CD4-positive, CD25-positive, alpha-beta regulatory T cell (primary cell): Measurements from ENCODE around the gene MEIS1. TPM values are rescaled to one million over a fixed set of nuclear protein-coding genes. Genes with fewer than 3 reads are reported as not detected.

Experiments used
- ATAC-seq, 2 donors: fragments of 150-1000 bp; cut with Tn5 transposase; one replicate each; pipeline ENCODE4 v1.10.0; 2021; ENCODE audit warnings: low read depth in 2 of 2, moderate number of reproducible peaks in 2 of 2, moderate library complexity in 1 of 2
- DNase-seq, 3 donors: peaks; one replicate each; pipeline versions ENCODE4 v3.0.0 to v3.0.0-alpha.2; 2012 to 2022; ENCODE audit warnings: mixed read lengths in 1 of 3
- H3K27ac ChIP-seq: one replicate; pipeline ENCODE4 v1.7.0; 2013; ENCODE audit warnings: mild to moderate bottlenecking, low read length; ENCODE audit not compliant: insufficient read depth, poor library complexity, severe bottlenecking
- H3K27me3 ChIP-seq: one replicate; pipeline ENCODE4 v1.7.0; 2013; ENCODE audit warnings: low read length; ENCODE audit not compliant: control insufficient read depth, insufficient read depth
- H3K36me3 ChIP-seq: one replicate; pipeline ENCODE4 v1.7.0; 2013; ENCODE audit warnings: mild to moderate bottlenecking, low read length, moderate library complexity; ENCODE audit not compliant: control insufficient read depth, insufficient read depth
- H3K4me1 ChIP-seq: 2 replicates; pipeline ENCODE4 v1.7.0; 2013; ENCODE audit warnings: mild to moderate bottlenecking, low read length; ENCODE audit not compliant: insufficient read depth, control insufficient read depth, poor library complexity, severe bottlenecking
- H3K4me3 ChIP-seq: one replicate; pipeline ENCODE4 v1.7.0; 2013; ENCODE audit warnings: low read depth, mild to moderate bottlenecking, low read length, moderate library complexity
- H3K9me3 ChIP-seq, 2 experiments: 1 replicate in 1 of 2; 2 replicates in 1 of 2; pipeline ENCODE4 v1.7.0; 2013; ENCODE audit warnings: low read length in 2 of 2, mild to moderate bottlenecking in 1 of 2, moderate library complexity in 1 of 2; ENCODE audit not compliant: control insufficient read depth in 2 of 2
- H3K27ac Mint-ChIP-seq, 3 donors: one replicate each; pipeline ENCODE4 v1.8.0; 2020 to 2022; ENCODE audit warnings: mild to moderate bottlenecking in 3 of 3, mixed read lengths in 3 of 3, moderate library complexity in 2 of 3
- H3K27me3 Mint-ChIP-seq: one replicate; pipeline ENCODE4 v1.8.0; 2022; ENCODE audit warnings: mild to moderate bottlenecking, mixed read lengths
- H3K36me3 Mint-ChIP-seq: one replicate; pipeline ENCODE4 v1.8.0; 2020; ENCODE audit warnings: mixed read lengths
- H3K4me1 Mint-ChIP-seq, 4 donors: one replicate each; pipeline ENCODE4 v1.8.0; 2020 to 2022; ENCODE audit warnings: mixed read lengths in 4 of 4, mild to moderate bottlenecking in 1 of 4
- H3K4me3 Mint-ChIP-seq, 4 donors: one replicate each; pipeline ENCODE4 v1.8.0; 2020 to 2022; ENCODE audit warnings: mild to moderate bottlenecking in 4 of 4, mixed read lengths in 4 of 4, moderate library complexity in 3 of 4
- H3K9me3 Mint-ChIP-seq, 7 donors: one replicate each; pipeline ENCODE4 v1.8.0; 2020 to 2022; ENCODE audit warnings: mixed read lengths in 7 of 7, mild to moderate bottlenecking in 3 of 7, moderate library complexity in 2 of 7
- polyA plus RNA-seq, 4 donors: library from polyadenylated mRNA; unstranded; fragments of 300-500 nt; fragmentation: Illumina TruSeq; gene quantifications; one replicate each; pipeline ENCODE4 v1.2.3, GENCODE V29; 2021
- total RNA-seq: library from RNA; stranded (reverse); gene quantifications from one replicate; pipeline ENCODE4 v1.2.3, GENCODE V29; 2022

MEIS1 gene
- total and polyA plus RNA-seq, 5 donors from 2014 or later, result 3.6 TPM; not detected in 4

DNA sequence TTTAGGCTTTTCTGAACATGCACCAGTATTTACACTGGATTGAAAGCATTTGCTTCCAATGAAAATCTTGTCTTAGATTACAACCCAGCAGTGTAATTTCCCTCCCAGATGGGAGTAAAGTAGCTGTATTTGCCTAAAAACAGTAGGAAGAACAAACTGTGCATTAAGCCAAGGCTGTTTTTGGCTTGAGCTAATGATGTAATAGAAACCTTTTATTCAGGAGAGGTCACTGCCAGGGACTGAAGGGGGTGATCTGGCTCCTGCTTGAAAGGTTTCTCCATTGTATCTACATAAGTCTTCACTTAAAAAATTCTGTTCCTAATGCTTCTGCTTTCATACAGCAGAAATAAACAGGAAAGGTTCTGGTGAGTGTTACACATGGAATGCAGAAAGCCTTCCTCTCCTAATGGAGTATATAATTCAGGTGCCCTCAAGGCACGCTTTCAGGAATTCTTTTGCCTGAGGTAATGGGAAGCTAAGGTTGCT lies 74.4 kb downstream of the MEIS1 start:
- no peaks in the 10 kb centered on the region for H3K4me1 ChIP-seq
- H3K27ac ChIP-seq, result no peak overlapping the region
- ATAC-seq, result no peak
- H3K36me3 ChIP-seq, result no peaks in the 10 kb centered on the region
- Mint-ChIP-seq H3K27ac (no peak overlapping the region), H3K4me3 (no peak overlapping the region), H3K9me3 (peaks cover 0 to 2% (median 0%) of the 10 kb centered on the region in 7 donors), H3K36me3 (no peaks in the 10 kb centered on the region), H3K27me3 (no peaks in the 10 kb centered on the region), H3K4me1 (no peaks in the 10 kb centered on the region)
- DNase-seq, result no peak
- H3K9me3 ChIP-seq, result no peaks in the 10 kb centered on the region
- no peaks in the 10 kb centered on the region for H3K27me3 ChIP-seq
- H3K4me3 ChIP-seq, result no peak overlapping the region

DNA sequence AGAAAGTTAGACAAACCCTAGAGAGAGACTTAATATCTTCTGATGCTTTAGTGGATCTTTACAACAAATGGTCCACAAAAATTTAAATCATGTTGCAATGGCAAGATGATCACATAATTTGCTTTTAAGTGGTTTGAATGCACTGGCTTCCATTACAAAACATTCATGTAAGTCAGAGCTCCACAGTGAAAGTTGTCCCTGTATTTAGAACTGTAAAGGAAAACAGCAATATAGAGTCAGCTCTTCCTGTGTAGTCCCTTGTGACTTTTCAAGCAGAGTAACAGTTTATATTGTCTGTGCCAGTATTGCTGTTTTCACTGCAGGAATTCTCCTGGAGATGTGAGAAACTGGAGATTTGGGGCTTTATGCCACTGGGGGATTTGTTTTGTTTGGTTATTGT lies 77.7 kb downstream of the MEIS1 start:
- no peak for ATAC-seq
- Histone ChIP-seq H3K4me1 (no peaks in the 10 kb centered on the region), H3K9me3 (no peaks in the 10 kb centered on the region), H3K27ac (no peak overlapping the region), H3K36me3 (no peaks in the 10 kb centered on the region), H3K4me3 (no peak overlapping the region), H3K27me3 (no peaks in the 10 kb centered on the region)
- no peaks in the 10 kb centered on the region for H3K9me3 Mint-ChIP-seq
- H3K36me3 Mint-ChIP-seq, result no peaks in the 10 kb centered on the region
- H3K4me1 Mint-ChIP-seq, result no peaks in the 10 kb centered on the region
- no peak overlapping the region for H3K27ac Mint-ChIP-seq
- no peak overlapping the region for H3K4me3 Mint-ChIP-seq
- no peak for DNase-seq
- no peaks in the 10 kb centered on the region for H3K27me3 Mint-ChIP-seq

DNA sequence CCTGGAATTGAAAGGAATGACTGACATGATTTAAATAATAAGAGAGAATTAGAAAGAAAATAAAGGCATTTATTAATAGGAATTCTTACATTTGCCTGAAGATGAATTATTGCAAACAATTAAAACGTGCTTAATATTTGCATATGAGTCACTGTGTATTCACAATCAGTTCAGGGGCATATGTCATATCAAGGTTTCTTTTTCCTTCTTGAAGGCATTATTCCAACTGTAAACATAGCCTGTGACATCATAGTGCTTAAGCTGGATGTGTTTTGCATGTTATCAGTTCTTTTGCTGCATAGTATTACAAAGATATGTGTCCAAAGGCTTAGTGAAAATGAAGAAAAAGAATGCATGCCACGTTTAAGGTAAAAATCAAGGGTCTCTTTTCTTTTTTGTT lies 80.8 kb downstream of the MEIS1 start:
- no peaks in the 10 kb centered on the region for H3K27me3 ChIP-seq
- Mint-ChIP-seq H3K4me3 (no peak overlapping the region), H3K27ac (no peak overlapping the region), H3K4me1 (no peaks in the 10 kb centered on the region), H3K27me3 (no peaks in the 10 kb centered on the region), H3K36me3 (no peaks in the 10 kb centered on the region), H3K9me3 (peaks cover 0 to 3% (median 0%) of the 10 kb centered on the region in 7 donors)
- no peaks in the 10 kb centered on the region for H3K9me3 ChIP-seq
- H3K4me3 ChIP-seq, result no peak overlapping the region
- ATAC-seq (no peak), DNase-seq (no peak)
- no peaks in the 10 kb centered on the region for H3K4me1 ChIP-seq
- no peaks in the 10 kb centered on the region for H3K36me3 ChIP-seq
- H3K27ac ChIP-seq, result no peak overlapping the region

DNA sequence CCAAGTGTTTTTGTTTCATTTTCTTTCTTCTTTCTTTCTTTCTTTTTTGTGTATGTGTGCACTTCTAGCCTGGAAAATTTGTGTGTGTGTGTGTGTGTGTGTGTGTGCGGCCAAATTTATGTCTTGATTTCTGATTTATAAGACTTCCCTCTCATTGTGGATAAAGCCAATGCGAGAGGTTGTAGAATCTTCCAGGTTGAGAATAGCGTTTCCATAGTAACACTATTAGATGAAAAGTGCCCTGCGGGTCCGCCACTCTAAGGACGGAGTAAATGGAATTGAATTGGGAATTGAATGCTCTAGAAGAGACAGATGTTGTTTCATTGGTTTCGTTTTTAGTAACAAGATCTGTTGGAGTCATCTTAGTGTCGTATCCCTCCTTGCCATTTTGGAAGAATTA lies 81.6 kb downstream of the MEIS1 start:
- Histone ChIP-seq H3K36me3 (no peaks in the 10 kb centered on the region), H3K27me3 (no peaks in the 10 kb centered on the region), H3K4me3 (no peak overlapping the region), H3K27ac (no peak overlapping the region), H3K9me3 (no peaks in the 10 kb centered on the region), H3K4me1 (no peaks in the 10 kb centered on the region)
- Mint-ChIP-seq H3K9me3 (peaks cover 0 to 3% (median 0%) of the 10 kb centered on the region in 7 donors), H3K4me1 (no peaks in the 10 kb centered on the region), H3K27ac (no peak overlapping the region), H3K36me3 (no peaks in the 10 kb centered on the region), H3K4me3 (no peak overlapping the region), H3K27me3 (no peaks in the 10 kb centered on the region)
- DNase-seq (no peak), ATAC-seq (no peak)

DNA sequence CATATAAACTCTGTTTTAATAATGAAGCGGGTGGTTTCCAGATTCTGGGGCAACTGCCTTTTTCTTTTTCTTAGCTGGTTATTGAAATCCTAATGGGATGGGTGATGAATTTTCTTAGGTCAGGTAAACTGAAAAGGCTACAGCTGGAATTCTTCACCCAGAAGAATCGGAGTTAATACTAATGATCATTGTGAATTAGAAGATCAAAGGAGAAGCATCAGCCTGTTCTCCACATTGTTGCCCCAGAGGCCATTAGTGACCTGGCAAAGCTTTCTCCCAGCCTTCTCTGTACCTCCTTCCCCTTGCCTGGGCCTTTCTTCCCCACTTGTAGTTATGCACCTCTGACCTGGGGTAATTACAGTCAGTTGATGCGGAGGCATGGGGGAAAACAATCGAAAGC lies 82.8 kb downstream of the MEIS1 start:
- Mint-ChIP-seq H3K4me3 (no peak overlapping the region), H3K36me3 (no peaks in the 10 kb centered on the region), H3K4me1 (no peaks in the 10 kb centered on the region), H3K27me3 (no peaks in the 10 kb centered on the region), H3K27ac (no peak overlapping the region), H3K9me3 (peaks cover 0 to 3% (median 0%) of the 10 kb centered on the region in 7 donors)
- H3K4me3 ChIP-seq, result no peak overlapping the region
- no peaks in the 10 kb centered on the region for H3K27me3 ChIP-seq
- H3K9me3 ChIP-seq, result no peaks in the 10 kb centered on the region
- ATAC-seq (no peak), DNase-seq (no peak)
- no peak overlapping the region for H3K27ac ChIP-seq
- no peaks in the 10 kb centered on the region for H3K36me3 ChIP-seq
- no peaks in the 10 kb centered on the region for H3K4me1 ChIP-seq

DNA sequence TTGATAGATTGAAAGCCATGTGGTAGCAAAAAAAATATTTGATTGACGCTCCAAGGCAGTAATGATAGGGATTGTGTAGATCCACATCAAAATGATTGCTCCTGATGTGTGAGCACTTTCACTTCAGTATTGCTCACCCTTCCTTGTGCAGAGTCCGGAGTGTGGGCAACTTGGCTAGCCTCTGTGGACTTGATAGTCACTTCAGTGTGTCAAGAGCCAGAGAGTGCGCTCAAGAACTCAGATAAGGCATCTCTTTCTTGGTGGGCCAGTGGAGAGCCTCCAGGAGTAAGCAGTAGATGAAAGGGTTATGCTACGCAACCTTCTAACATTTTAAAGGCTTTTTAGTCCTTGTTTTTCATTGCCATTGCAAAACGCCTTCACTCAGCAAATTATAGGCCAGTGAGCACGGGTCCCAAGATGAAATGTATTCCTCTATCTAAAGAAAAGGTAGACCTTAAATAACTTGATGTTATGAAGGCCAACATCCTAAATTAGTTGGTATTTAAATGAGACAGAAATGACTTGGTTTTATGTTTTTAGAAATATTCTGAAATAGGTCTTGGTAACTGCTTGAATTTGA lies 84.4 kb downstream of the MEIS1 start:
- DNase-seq (no peak), ATAC-seq (no peak)

DNA sequence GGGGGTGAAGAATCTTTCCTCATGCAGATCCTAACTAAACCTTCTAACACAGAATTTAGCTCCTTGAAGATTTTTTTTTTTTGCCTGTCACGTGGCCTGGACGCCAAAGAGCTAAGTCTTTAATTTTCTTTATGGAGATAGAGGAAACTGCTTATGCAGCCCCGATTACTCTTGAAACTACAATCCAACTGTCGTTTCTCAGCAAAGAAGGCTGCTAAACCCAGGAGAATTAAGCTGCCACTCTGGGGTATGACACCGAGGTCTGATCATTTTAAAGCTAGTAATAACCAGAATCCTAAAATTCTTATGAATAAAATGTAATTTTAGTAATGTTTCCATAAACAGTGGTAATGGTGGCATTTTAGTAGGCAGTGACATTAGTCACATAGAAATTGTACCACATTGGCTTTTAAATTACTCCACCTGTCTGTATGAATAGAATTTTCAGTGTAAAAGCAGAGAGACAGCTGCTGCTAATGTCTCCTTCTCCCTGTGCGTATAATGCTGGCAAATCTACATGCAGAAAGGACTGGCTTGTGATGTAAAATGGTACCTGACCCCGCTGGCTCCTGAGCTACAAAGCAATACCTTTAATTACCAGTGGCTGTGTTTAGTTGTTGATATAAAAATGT lies 86.5 kb downstream of the MEIS1 start:
- Mint-ChIP-seq H3K27me3 (no peaks in the 10 kb centered on the region), H3K27ac (no peak overlapping the region), H3K36me3 (no peaks in the 10 kb centered on the region), H3K9me3 (peaks cover 0 to 4% (median 0%) of the 10 kb centered on the region in 7 donors), H3K4me3 (no peak overlapping the region), H3K4me1 (no peaks in the 10 kb centered on the region)
- Histone ChIP-seq H3K4me1 (no peaks in the 10 kb centered on the region), H3K4me3 (no peak overlapping the region), H3K9me3 (no peaks in the 10 kb centered on the region), H3K27ac (no peak overlapping the region), H3K27me3 (no peaks in the 10 kb centered on the region), H3K36me3 (no peaks in the 10 kb centered on the region)
- ATAC-seq (no peak), DNase-seq (no peak)

More for the DNA sequence above, 84.4 kb downstream of the MEIS1 start:
- Mint-ChIP-seq H3K4me1 (no peaks in the 10 kb centered on the region), H3K27me3 (no peaks in the 10 kb centered on the region), H3K4me3 (no peak overlapping the region), H3K27ac (no peak overlapping the region), H3K36me3 (no peaks in the 10 kb centered on the region), H3K9me3 (peaks cover 0 to 3% (median 0%) of the 10 kb centered on the region in 7 donors)
- Histone ChIP-seq H3K27ac (no peak overlapping the region), H3K27me3 (no peaks in the 10 kb centered on the region), H3K4me3 (no peak overlapping the region), H3K9me3 (no peaks in the 10 kb centered on the region), H3K4me1 (no peaks in the 10 kb centered on the region), H3K36me3 (no peaks in the 10 kb centered on the region)
